Brain microvascular endothelial cell (primary cell): ENCODE results near the gene C8G.

ENCODE experiments used
- DNase-seq: peaks from one replicate; pipeline ENCODE4 v3.0.0-alpha.2; 2020
- H3K27ac ChIP-seq: fragments of 250-450 bp; sonication (Bioruptor Pico); 2 replicates; pipeline ENCODE4 v1.5.1; 2020; ENCODE audit warnings: mild to moderate bottlenecking, moderate library complexity
- H3K27me3 ChIP-seq: fragments of 250-450 bp; sonication (Bioruptor Pico); replicated peaks from 2 replicates; pipeline ENCODE4 v1.5.1; 2020; ENCODE audit warnings: mild to moderate bottlenecking
- H3K36me3 ChIP-seq: fragments of 250-450 bp; sonication (Bioruptor Pico); replicated peaks from 2 replicates; pipeline ENCODE4 v1.5.1; 2020; ENCODE audit warnings: mild to moderate bottlenecking
- H3K4me3 ChIP-seq: 2 replicates; pipeline ENCODE4 v1.5.1; 2011; ENCODE audit warnings: low read depth, mild to moderate bottlenecking, control low read depth, low read length, moderate library complexity
- in situ Hi-C: cut with HindIII; loops from 2 replicates; pipeline ENCODE4 v1.10.0; 2017; ENCODE audit warnings: low sequenced_read_pairs, low pct_ligation_motif_present
- TF ChIP-seq, protein P1 (sequence below): IDR thresholded peaks from 2 replicates; pipeline ENCODE4 v1.5.1; 2011; ENCODE audit warnings: low read depth, mild to moderate bottlenecking, moderate library complexity, low read length, control low read depth, inconsistent platforms; ENCODE audit errors: missing control alignments

C8G gene

DNA sequence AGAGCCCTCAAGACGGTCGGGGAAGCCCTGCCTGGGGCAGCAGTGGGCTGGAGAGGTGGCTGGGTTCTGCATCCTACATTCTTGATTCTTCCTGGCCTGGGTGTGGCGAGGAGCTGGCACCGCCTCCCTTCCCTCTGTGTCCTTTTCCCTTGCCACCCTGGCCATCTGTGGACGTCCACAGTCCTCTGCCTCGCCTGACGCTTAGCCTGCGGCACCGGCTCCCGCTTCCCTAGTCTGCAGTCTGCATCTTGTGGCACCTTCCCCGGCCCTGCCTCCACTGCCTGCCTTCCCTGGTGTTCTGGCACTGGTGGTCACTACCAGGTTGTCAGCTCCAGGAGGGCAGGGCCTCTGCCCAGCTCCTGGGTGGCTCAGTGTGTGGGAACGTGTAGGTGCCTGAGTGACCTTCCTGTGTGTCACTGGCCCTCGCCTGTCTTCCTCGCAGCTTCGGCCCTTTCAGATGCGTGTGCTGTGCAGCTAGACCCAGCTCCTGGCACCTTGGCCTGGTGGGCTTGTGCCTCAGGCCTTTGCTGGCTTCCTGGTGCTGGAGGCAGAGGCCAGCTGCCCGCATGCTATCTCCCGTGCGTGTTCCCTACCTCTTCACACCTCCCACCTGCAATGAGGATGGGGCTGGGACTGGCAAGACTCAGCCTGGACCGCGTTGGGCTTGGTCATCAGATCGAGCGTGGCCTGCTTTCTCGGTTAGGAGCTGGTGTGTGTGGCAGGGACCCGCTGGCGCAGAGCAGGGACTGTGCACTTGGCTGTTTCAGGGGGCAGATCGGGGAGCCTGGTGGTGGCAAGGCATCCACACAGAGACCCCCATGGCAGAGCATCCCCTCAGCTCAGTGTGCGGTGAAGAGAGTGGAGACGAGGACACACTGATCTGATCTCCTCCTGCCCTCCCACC is 37.8 kb upstream of the C8G start:
- Histone ChIP-seq H3K27ac (no peak overlapping the region), H3K4me3 (no peak overlapping the region), H3K27me3 (no peaks in the 10 kb centered on the region), H3K36me3 (peaks cover 35% of the 10 kb centered on the region)
- no peak for DNase-seq
- TF ChIP-seq, protein P1, sequence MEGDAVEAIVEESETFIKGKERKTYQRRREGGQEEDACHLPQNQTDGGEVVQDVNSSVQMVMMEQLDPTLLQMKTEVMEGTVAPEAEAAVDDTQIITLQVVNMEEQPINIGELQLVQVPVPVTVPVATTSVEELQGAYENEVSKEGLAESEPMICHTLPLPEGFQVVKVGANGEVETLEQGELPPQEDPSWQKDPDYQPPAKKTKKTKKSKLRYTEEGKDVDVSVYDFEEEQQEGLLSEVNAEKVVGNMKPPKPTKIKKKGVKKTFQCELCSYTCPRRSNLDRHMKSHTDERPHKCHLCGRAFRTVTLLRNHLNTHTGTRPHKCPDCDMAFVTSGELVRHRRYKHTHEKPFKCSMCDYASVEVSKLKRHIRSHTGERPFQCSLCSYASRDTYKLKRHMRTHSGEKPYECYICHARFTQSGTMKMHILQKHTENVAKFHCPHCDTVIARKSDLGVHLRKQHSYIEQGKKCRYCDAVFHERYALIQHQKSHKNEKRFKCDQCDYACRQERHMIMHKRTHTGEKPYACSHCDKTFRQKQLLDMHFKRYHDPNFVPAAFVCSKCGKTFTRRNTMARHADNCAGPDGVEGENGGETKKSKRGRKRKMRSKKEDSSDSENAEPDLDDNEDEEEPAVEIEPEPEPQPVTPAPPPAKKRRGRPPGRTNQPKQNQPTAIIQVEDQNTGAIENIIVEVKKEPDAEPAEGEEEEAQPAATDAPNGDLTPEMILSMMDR = no peak
- in situ Hi-C loops = no loop called here

DNA sequence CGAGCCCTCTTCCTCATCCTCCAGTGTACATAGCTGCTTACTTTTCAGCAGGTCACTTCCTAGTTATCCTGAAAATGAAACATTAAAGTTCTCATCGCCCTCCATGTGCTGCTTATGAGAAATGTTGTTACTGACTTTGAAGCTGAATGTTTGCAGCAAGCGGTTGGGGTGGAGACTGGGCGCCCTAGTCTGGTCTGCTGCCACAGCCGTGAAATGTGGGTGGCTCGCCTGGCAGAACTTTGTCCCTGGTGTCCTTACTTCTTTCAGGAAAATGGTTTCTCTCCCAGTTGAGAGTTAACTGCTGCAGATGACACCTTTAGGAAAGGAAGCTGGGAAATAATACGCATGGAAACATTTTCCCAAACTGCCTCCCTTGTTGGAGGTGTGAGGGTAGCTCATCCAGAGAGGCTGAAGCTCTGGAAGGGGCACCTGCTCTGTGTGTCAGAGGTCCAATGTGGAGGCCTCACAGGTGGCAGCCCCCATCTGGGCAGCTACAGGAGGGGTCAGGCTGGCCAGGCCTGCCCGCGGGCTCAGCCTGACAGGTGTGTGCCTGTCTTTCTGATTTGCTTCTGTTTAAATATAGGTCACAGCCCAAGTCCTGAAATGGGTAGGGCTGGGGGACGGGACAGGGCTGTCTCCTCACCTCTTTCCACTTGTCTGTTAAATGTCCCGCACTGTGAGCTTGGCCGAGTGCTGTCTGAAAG is 34.7 kb upstream of the C8G start:
- TF ChIP-seq, protein P1 = no peak
- no peak overlapping the region for H3K27ac ChIP-seq
- DNase-seq = no peak
- H3K4me3 ChIP-seq = no peak overlapping the region
- in situ Hi-C loops = no loop called here
- no peaks in the 10 kb centered on the region for H3K27me3 ChIP-seq
- H3K36me3 ChIP-seq = peaks cover 39% of the 10 kb centered on the region

DNA sequence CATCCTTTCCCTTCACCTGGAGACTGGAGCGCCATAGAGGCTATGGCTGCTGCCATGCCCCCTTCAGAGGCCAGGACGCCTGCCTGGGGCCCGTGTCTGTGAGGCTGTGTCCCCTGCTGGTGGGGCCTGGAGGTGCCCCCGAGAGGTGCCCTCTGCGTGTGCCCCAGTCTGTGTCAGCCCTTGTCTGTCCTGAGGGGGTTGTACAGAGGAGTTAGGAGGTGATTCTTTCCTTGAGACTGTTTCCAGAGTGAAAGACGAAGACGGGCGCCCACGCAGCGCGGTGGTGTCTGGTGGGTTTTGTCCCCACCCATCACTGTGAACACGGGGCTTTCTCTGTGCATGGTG is 34.2 kb upstream of the C8G start:
- no peak for DNase-seq
- Histone ChIP-seq H3K4me3 (no peak overlapping the region), H3K27ac (no peak overlapping the region), H3K27me3 (no peaks in the 10 kb centered on the region), H3K36me3 (peaks cover 42% of the 10 kb centered on the region)
- in situ Hi-C loops = no loop called here
- TF ChIP-seq, protein P1 = no peak

GRCh38 chr9:136913701-136914438 is 31.2 kb upstream of the C8G start:
- H3K27ac ChIP-seq = no peak overlapping the region
- in situ Hi-C loops = no loop called here
- H3K36me3 ChIP-seq = peaks cover 44% of the 10 kb centered on the region
- TF ChIP-seq, protein P1 = no peak
- H3K4me3 ChIP-seq = no peak overlapping the region
- DNase-seq = no peak
- H3K27me3 ChIP-seq = no peaks in the 10 kb centered on the region

- TF ChIP-seq, protein P1 = no peak
- Histone ChIP-seq H3K27ac (no peak overlapping the region), H3K36me3 (peaks cover 44% of the 10 kb centered on the region), H3K27me3 (no peaks in the 10 kb centered on the region), H3K4me3 (no peak overlapping the region)
- in situ Hi-C loops = no loop called here
- no peak for DNase-seq
These were observed 29.3 kb upstream of the C8G start for GRCh38 chr9:136915632-136916329.
